LNCaP clone FGC (cell line): Measurements from ENCODE around the gene SCEL.

ENCODE experiments used
- DNase-seq: peaks from one replicate; pipeline ENCODE4 v3.0.0-alpha.2; 2011; ENCODE audit warnings: low read depth
- H3K4me3 ChIP-seq: 2 replicates; pipeline ENCODE4 v1.5.1; 2011; ENCODE audit warnings: mild to moderate bottlenecking, low read depth, low read length, control low read depth
- CTCF ChIP-seq: IDR thresholded peaks from 2 replicates; pipeline ENCODE4 v1.5.1; 2012; ENCODE audit warnings: mild to moderate bottlenecking; ENCODE audit not compliant: control insufficient read depth, insufficient read depth; ENCODE audit errors: extremely low read depth

The SCEL gene

GRCh38 chr13:77528414-77528813 is 7.1 kb upstream of the SCEL start:
- DNase-seq: no peak
- no peak for TF ChIP-seq CTCF
- no peak overlapping the region for H3K4me3 ChIP-seq

DNA sequence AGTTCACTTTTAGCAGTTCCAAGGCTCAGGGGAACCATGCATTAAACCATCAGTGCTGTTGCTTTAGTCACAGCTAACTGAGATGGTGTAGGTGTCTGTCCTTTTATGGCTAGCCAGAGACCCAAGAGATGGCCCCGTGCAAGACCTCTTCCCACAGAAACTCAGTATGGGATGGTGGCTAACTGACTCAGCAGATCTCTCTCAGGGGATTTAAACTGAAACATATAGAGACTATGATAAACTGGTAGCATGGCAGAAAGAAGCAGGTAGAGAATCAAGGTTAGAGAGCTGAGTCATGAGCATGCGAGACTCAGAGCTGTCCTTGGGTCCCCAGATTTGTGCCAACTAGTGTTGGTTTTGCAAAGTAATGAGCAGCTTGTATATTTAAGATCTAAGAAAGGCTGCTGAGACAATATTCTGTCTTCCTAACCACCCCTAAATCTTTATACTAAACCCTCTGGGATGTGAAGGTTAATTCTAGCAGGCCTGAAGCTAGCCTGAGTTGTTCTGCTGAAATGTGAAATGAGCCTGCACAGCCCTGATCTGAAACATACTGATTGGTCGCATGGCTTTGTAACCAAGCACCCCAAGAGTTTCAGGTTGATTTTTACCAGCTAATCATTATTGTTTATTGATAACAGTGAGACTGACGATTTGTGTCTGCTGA is 6.5 kb upstream of the SCEL start:
- DNase-seq: no peak
- no peak overlapping the region for H3K4me3 ChIP-seq
- TF ChIP-seq CTCF: no peak

- no peak for TF ChIP-seq CTCF
- no peak for DNase-seq
- H3K4me3 ChIP-seq: no peak overlapping the region
These were observed 6.0 kb upstream of the SCEL start for GRCh38 chr13:77529501-77529840.

- TF ChIP-seq CTCF: no peak
- no peak for DNase-seq
- no peak overlapping the region for H3K4me3 ChIP-seq
These were observed 4.6 kb upstream of the SCEL start for GRCh38 chr13:77530875-77531274.

DNA sequence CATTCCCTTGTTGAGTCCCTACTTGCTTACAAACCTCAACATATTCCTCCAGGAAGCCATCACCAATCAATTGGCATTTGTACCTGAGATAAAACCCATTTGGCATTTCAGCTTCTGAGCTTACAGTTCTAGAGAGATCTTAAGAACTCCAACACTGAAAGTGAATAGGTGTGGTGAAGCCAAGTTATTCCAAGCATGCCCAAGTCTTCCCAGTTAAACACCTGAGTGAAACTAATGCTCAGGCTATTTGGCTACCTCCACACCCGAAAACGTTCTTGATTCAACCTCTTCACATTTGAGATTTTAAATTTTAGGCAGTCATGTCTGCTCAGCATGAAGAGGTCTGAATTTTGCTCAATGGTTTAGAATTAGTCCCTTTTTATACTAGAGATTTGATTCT is 2.5 kb upstream of the SCEL start:
- DNase-seq: no peak
- no peak for TF ChIP-seq CTCF
- H3K4me3 ChIP-seq: no peak overlapping the region

DNA sequence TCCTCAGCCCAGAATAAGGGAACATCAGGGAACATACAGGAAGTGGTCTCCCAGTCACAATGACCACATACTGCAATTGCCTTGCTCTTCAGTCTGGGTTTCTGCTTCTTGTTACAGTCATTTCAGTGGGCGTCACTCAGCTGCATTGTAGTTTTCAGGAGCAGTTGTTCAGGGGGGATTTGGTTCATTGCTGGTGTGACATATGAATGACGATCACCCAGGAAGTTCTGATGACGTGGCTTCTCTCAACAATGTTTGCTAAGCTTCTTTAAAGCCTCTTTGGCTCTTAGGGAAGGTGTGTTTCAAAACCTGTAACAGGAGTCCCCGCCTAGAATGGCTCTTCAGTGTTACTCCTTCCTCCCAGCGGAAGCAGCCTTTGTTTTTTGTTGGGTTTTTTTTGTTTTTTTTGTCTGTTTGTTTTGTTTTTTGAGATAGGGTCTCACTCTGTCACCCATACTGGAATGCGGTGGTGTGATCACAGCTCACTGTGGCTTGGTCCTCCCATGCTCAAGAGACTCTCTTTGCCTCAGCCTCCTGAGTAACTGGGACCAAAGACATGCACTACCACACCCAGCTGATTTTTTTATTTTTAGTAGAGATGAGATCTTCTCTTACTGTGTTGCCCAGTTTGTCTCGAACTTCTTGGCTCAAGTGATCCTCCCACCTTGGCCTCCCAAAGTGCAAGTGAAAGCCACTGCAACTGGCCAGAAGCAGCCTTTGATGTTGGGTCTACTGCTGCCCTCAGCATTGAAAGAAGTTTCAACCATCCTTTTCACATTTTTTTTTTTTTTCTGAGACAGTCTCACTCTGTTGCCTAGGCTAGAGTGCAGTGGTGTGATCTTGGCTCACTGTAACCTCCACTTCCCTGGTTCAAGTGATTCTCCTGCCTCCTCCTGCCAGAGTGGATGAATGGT is 1.4 kb upstream of the SCEL start:
- TF ChIP-seq CTCF: no peak
- H3K4me3 ChIP-seq: no peak overlapping the region
- no peak for DNase-seq

DNA sequence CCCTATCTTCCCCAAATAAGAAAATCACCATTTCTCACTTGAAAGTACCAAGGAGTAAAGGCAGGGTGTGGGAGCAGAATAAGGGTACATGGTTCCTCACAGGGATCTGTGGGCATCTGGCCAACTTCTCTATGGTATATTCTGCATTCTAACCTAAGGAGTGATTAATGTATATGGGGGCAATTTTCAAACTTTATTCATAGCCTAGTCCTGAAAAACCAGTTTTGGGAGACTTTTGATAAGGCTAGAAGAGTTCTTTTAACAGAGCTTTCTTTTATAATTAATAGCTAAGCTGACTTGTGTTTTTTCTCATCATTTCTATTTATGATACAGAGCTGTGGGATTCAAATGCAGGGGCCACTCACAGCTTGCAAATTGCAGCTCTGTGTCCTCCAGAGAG is 852 bp downstream of the SCEL start:
- DNase-seq: no peak
- H3K4me3 ChIP-seq: no peak overlapping the region
- TF ChIP-seq CTCF: no peak
